GM12873 (cell line): ENCODE data around the gene VAV2.

Experiments used
- TF ChIP-seq, protein P1 (sequence below): IDR thresholded peaks from 2 replicates; pipeline ENCODE4 v1.5.1; 2012; ENCODE audit warnings: low read depth, mild to moderate bottlenecking, moderate library complexity, low read length, control low read depth; ENCODE audit not compliant: insufficient read depth; ENCODE audit errors: missing control alignments

VAV2 gene

DNA sequence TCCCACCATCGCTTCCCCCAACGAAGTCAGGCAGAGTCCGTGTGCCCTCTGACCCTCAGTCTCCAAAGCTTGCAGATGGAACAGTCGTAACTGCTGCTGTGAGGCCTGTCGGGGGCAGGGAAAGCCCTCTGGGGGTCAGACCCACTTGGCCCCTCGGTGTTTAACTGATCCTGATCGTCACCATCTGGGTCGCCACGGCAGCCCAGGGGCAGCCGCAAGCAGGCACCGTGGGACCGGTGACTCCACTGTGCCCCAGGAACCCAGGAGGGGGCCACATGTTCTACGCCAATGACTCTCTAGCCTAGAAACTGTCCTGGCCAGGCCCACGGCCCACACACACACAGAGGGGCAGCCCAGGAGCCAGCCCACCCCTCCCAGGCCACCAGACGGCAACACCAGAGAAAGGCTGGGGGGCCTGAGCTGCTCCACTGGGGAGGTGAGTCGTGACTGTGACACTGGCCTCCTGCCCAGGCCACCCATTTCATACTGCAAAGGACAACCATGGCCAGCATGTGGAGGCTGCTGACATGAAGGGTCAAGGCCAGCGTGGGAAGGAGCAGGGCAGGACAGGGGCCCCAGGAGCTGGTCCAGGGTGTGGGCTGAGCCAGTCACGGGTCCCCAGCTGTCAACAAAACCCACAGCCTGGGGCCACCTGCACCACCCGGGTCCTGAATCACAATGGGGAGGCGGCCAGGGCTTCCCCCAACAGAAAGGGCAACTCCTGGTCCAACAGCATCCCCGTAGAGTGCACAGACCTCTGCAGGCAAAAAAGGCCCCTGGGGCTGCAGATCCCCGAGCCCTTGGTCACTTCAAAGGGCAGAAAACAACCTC lies 20.8 kb downstream of the VAV2 start:
- TF ChIP-seq, protein P1, sequence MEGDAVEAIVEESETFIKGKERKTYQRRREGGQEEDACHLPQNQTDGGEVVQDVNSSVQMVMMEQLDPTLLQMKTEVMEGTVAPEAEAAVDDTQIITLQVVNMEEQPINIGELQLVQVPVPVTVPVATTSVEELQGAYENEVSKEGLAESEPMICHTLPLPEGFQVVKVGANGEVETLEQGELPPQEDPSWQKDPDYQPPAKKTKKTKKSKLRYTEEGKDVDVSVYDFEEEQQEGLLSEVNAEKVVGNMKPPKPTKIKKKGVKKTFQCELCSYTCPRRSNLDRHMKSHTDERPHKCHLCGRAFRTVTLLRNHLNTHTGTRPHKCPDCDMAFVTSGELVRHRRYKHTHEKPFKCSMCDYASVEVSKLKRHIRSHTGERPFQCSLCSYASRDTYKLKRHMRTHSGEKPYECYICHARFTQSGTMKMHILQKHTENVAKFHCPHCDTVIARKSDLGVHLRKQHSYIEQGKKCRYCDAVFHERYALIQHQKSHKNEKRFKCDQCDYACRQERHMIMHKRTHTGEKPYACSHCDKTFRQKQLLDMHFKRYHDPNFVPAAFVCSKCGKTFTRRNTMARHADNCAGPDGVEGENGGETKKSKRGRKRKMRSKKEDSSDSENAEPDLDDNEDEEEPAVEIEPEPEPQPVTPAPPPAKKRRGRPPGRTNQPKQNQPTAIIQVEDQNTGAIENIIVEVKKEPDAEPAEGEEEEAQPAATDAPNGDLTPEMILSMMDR = no peak

DNA sequence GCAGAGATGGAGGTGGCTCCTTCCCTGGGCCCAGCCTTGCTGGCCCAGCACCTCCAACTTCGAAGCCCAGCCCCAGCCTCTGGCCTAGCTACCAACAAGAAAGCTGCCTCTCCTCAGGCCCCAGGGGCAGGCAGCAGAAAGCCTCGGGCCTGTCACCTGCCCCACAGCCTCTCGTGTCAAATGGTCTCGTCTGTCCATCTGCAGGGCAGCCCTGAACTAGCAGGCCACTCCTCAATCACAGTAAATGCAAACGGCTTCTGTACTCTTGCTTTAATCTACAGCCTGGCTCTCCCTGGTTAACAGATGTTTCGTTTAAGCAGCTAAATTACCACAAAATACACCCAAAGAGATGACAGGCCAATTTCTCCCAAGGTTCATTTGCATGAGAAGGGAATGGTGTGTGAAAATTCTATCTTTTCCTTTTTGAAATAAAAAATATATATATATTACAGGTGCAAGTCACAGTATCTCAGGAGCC lies 21.5 kb downstream of the VAV2 start:
- TF ChIP-seq, protein P1 = no peak

DNA sequence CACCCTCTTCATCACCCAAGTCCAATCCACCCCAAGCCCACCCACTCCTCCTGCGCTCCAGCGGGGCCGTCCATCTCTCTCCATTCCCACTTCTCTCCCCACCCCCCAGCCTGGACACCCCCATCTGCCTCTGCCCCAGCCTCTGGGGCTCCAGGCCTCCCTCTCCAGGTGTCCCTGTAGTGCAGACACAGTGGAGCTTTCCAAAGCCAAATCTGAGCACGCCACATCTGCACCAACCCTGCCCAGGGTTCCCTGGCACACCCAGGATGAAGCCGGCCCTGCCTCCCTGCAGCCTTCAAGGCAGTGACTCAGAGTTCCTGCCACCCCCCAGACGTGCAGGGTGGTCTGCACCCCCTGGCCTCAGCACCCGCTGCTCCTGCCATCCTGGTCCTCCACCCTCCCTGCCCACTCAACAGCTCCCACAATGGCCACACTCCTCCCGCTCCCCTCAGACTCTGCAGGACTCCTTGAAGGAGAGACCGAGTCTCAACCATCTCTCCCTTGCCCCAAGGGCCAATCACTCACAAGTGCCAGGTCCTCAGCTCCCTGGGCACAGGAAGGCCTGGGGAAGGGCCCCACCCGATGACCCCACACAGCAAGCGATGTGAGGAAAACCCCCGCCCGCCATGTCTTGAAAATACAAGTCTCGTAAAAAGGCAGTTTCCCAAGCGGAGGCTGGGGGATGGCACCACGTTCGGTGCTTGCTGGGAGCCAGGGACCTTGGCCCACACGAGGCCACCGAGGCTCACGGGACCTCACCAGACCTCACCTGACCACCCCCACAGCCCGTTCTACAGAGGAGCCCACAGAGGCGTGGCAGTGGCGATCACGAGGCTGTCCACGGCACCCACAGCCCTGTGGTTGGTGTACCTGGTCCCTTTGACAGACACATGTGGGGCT lies 22.2 kb downstream of the VAV2 start:
- TF ChIP-seq, protein P1 = no peak

DNA sequence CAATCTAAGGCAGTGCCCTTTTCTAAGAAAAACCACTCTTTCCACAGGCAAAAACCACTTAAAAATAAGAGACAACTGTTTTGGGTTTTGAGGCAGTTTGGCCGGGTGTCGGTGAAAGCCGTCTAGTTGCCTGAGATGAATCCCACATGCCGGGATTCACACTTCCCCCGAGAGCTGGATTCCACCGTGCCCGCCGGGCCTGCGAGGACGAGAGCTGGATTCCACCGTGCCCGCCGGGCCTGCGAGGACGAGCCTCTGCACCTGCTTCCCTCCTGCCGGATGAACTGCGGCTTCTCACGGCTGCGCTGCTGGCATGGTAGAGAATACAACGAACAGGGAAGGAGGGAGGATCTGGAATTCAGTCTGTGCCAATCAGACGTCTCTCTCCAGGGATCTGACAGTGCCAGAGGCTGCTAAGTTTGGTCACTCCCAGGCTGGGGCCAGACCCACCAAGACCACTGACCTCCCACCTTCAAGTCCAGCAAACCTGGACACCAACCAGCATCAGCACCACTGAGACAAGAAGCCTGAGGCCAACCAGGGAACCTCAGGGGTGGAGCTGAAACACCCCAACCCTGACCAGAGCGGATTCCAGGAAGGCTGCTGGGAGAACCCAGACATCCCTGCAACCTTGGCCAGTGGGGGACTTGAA lies 23.0 kb downstream of the VAV2 start:
- TF ChIP-seq, protein P1 = no peak

DNA sequence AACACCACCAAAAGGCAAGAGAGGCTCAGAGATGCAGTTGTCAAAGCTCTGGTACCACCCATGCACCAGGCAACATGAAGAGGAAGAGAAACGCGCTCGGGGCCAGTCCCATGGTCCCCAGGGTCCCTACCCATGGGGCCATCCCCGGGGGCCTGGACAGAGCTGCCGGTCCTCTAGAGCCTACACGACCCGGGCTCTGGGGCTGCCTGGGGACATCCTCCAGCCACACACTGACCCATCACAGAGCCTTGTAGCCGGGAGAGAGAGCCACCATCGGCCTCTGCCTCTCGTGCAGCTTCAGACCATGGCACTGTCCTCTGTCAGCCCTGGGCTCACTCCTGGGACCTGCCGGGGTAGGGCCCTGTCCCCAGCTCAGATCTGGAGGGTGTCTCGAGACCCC lies 23.7 kb downstream of the VAV2 start:
- TF ChIP-seq, protein P1 = no peak

DNA sequence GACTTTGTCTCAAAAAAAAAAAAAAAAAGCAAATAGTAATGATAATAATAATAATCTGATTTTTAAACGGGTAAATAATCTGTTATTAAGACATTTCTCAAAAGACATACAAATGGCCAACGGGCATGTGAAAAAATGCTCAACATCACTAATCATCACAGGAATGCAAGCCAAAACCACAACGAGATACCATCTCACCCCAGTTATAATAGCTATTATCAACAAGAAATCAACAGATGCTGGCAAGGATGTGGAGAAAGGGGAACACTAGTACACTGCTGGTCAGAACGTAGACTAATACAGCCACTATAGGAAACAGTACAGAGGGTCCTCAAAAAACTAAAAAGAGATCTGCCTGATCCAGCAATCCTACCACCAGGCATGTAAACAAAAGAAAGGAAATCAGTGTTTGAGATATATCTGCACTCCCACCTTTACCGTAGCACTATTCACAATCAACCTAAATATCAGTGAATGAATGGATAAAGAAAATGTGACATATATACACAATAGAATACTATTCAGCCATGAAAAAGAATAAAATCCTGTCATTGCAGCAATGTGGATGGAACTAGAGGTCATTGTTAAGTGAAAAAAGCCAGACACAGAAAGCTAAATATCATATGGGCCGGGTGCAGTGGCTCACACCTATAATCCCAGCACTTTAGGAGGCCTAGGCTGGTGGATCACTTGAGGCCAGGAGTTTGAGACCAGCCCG lies 24.9 kb downstream of the VAV2 start:
- TF ChIP-seq, protein P1 = no peak
